Tibial nerve (tissue), 4 donors: Measurements from ENCODE around the gene ITIH3. TPM values are rescaled to one million over a fixed set of nuclear protein-coding genes. Genes with fewer than 3 reads are reported as not detected.
A peak's percentile ranks its signal among the peaks of the same experiment; 100 is the strongest.

ENCODE experiments used
- DNase-seq, 2 donors: peaks; one replicate each; pipeline ENCODE4 v3.0.0-alpha.2; 2019; ENCODE audit warnings: low spot score in 2 of 2
- H3K27ac ChIP-seq, 4 donors: fragments of 200-600 bp; sonication (generic) in 3 of 4; one replicate each; pipeline ENCODE4 v1.5.1; 2017 to 2019; ENCODE audit warnings: mild to moderate bottlenecking in 1 of 4
- H3K27me3 ChIP-seq, 2 donors: fragments of 200-600 bp; sonication (generic) in 1 of 2; one replicate each; pipeline versions ENCODE4 v1.5.1 to v1.6.0; 2017 to 2019
- H3K36me3 ChIP-seq, 3 donors: fragments of 200-600 bp; sonication (generic); one replicate each; pipeline ENCODE4 v1.5.1; 2018 to 2019
- H3K4me1 ChIP-seq, 4 donors: fragments of 200-600 bp; sonication (generic) in 3 of 4; one replicate each; pipeline ENCODE4 v1.5.1; 2017 to 2019
- H3K4me3 ChIP-seq, 4 donors: fragments of 200-600 bp; sonication (generic) in 3 of 4; one replicate each; pipeline ENCODE4 v1.5.1; 2017 to 2019; ENCODE audit warnings: mild to moderate bottlenecking in 1 of 4, moderate library complexity in 1 of 4
- H3K9me3 ChIP-seq, 4 donors: fragments of 200-600 bp; sonication (generic) in 3 of 4; one replicate each; pipeline ENCODE4 v1.5.1; 2017 to 2019
- CTCF ChIP-seq, 5 experiments: fragments of 200-600 bp in 3 of 5; fragments of 450-650 bp in 2 of 5; sonication (generic) in 3 of 5; IDR thresholded peaks; one replicate each; pipeline ENCODE4 v1.5.1; 2016 to 2019; ENCODE audit warnings: antibody characterized with exemption in 5 of 5, mild to moderate bottlenecking in 3 of 5, moderate library complexity in 2 of 5
- EP300 ChIP-seq, 2 donors: sonication (generic); formaldehyde crosslinking; IDR thresholded peaks; one replicate each; pipeline ENCODE4 v1.6.1; 2017; ENCODE audit warnings: antibody characterized with exemption in 2 of 2, mild to moderate bottlenecking in 1 of 2
- POLR2A ChIP-seq, 2 donors: fragments of 450-650 bp; IDR thresholded peaks; one replicate each; pipeline ENCODE4 v1.6.1; 2017; ENCODE audit warnings: antibody characterized with exemption in 2 of 2, mild to moderate bottlenecking in 2 of 2, moderate library complexity in 2 of 2
- WGBS, 2 donors: methylation state at CpG; one replicate each; pipeline ENCODE4 v1.1.5; 2018; 5-methylcytosine and 5-hydroxymethylcytosine counted together
- total RNA-seq, 4 donors: library from RNA; depleted of rRNA; stranded (reverse); fragments of >200 nt; gene quantifications; one replicate each; pipeline ENCODE4 v1.1.0, GENCODE V29; 2016

The ITIH3 gene
- 10 to 100 TPM in 3 of 4 donors, 1 to 10 TPM in 1; 9.4 to 29.6 (median 20.1) TPM for total RNA-seq

- peak within 1 kb of the TSS; percentile 42 to 82 (median 64) for H3K27ac ChIP-seq
- 47 to 54% methylated on average over 8 to 10 of the region's 10 CpGs for WGBS, 2 donors
- H3K4me1 ChIP-seq, result peaks cover 0 to 30% (median 10%) of the 10 kb centered on the region in 4 donors
- no peak for DNase-seq
- no peak within 1 kb of the TSS for H3K4me3 ChIP-seq
- H3K27me3 ChIP-seq, result no peaks in the 10 kb centered on the region
- TF ChIP-seq EP300 (IDR thresholded peaks at IDR 0.05), result peak in 1 of 2 donors; percentile 38
- TF ChIP-seq POLR2A (IDR thresholded peaks at IDR 0.05), result no peak
- no peaks in the 10 kb centered on the region for H3K36me3 ChIP-seq
- no peaks in the 10 kb centered on the region for H3K9me3 ChIP-seq
Measured at GRCh38 chr3:52794612-52795099, at the start of gene ITIH3. ITIH3 (plus strand) TSS chr3:52794796; CDS start chr3:52794804, 8 bp downstream.

- Histone ChIP-seq H3K27ac (no peak overlapping the region), H3K4me1 (no peaks in the 10 kb centered on the region), H3K9me3 (no peaks in the 10 kb centered on the region), H3K27me3 (no peaks in the 10 kb centered on the region), H3K4me3 (no peak overlapping the region), H3K36me3 (peaks cover 0 to 98% (median 6%) of the 10 kb centered on the region in 3 donors)
- no peak for TF ChIP-seq POLR2A (IDR thresholded peaks at IDR 0.05)
- TF ChIP-seq EP300 (IDR thresholded peaks at IDR 0.05), result no peak
- TF ChIP-seq CTCF (IDR thresholded peaks at IDR 0.05), result no peak
- 93 to 94% methylated on average over 3 of the region's 3 CpGs for WGBS, 2 donors
- no peak for DNase-seq
Measured at GRCh38 chr3:52752045-52752660, 42.4 kb upstream of the ITIH3 start.

- Histone ChIP-seq H3K27me3 (no peaks in the 10 kb centered on the region), H3K36me3 (peaks cover 4 to 95% (median 6%) of the 10 kb centered on the region in 3 donors), H3K4me3 (no peak overlapping the region), H3K27ac (no peak overlapping the region), H3K4me1 (no peaks in the 10 kb centered on the region), H3K9me3 (no peaks in the 10 kb centered on the region)
- 85 to 92% methylated on average over 4 of the region's 4 CpGs for WGBS, 2 donors
- DNase-seq, result no peak
- no peak for TF ChIP-seq EP300 (IDR thresholded peaks at IDR 0.05)
- TF ChIP-seq CTCF (IDR thresholded peaks at IDR 0.05), result no peak
- TF ChIP-seq POLR2A (IDR thresholded peaks at IDR 0.05), result no peak
Measured at GRCh38 chr3:52754373-52754772, 40.2 kb upstream of the ITIH3 start.

- Histone ChIP-seq H3K9me3 (no peaks in the 10 kb centered on the region), H3K36me3 (peaks cover 0 to 95% (median 4%) of the 10 kb centered on the region in 3 donors), H3K27me3 (no peaks in the 10 kb centered on the region), H3K4me3 (no peak overlapping the region), H3K27ac (no peak overlapping the region), H3K4me1 (no peaks in the 10 kb centered on the region)
- TF ChIP-seq CTCF (IDR thresholded peaks at IDR 0.05) (no peak), EP300 (IDR thresholded peaks at IDR 0.05) (no peak), POLR2A (IDR thresholded peaks at IDR 0.05) (no peak)
- DNase-seq, result no peak
- 93 to 97% methylated on average over 1 of the region's 1 CpG for WGBS, 2 donors
Measured at GRCh38 chr3:52756141-52756540, 38.5 kb upstream of the ITIH3 start.

- DNase-seq, result no peak
- H3K4me1 ChIP-seq, result peaks cover 0 to 4% (median 0%) of the 10 kb centered on the region in 4 donors
- H3K36me3 ChIP-seq, result peaks cover 4 to 98% (median 14%) of the 10 kb centered on the region in 3 donors
- no peaks in the 10 kb centered on the region for H3K9me3 ChIP-seq
- TF ChIP-seq EP300 (IDR thresholded peaks at IDR 0.05), result no peak
- no peak for TF ChIP-seq POLR2A (IDR thresholded peaks at IDR 0.05)
- TF ChIP-seq CTCF (IDR thresholded peaks at IDR 0.05), result no peak
- no peaks in the 10 kb centered on the region for H3K27me3 ChIP-seq
- H3K27ac ChIP-seq, result no peak overlapping the region
- no peak overlapping the region for H3K4me3 ChIP-seq
- WGBS, 2 donors, result 90 to 93% methylated on average over 2 of the region's 2 CpGs
Measured at GRCh38 chr3:52763466-52763865, 31.1 kb upstream of the ITIH3 start.
